Measurements from ENCODE around the gene LMAN1.

Gene LMAN1

DNA sequence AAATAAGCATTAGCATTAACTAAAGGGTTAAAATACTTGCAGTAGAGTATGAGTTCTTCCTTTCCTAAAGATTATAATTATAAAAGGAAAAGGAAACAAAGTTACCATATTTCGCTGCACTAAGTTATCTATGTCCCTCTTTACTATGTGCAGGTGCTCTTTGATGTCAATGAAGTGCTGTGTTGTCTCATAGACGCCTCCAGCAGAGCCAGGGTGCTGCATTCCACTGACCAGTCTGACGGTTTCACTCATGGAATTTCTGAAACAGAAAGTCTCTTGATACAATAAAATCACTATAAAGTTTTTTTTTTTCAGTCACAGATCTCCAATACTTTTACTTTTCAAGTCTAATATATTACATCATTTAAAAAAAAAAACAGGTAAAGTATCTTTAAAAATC lies 26.1 kb downstream of the LMAN1 start:
- TF ChIP-seq, protein P1, sequence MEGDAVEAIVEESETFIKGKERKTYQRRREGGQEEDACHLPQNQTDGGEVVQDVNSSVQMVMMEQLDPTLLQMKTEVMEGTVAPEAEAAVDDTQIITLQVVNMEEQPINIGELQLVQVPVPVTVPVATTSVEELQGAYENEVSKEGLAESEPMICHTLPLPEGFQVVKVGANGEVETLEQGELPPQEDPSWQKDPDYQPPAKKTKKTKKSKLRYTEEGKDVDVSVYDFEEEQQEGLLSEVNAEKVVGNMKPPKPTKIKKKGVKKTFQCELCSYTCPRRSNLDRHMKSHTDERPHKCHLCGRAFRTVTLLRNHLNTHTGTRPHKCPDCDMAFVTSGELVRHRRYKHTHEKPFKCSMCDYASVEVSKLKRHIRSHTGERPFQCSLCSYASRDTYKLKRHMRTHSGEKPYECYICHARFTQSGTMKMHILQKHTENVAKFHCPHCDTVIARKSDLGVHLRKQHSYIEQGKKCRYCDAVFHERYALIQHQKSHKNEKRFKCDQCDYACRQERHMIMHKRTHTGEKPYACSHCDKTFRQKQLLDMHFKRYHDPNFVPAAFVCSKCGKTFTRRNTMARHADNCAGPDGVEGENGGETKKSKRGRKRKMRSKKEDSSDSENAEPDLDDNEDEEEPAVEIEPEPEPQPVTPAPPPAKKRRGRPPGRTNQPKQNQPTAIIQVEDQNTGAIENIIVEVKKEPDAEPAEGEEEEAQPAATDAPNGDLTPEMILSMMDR (IDR thresholded peaks at IDR 0.05; ENCODE audit: borderline replicate concordance, control extremely low read depth, extremely low read depth, insufficient read depth, missing control alignments): no peak
- no peak for DNase-seq (ENCODE audit: low spot score)
- in situ Hi-C loops (cut with MboI; ENCODE audit: low sequenced_read_pairs, unreplicated experiment): no loop called here

DNA sequence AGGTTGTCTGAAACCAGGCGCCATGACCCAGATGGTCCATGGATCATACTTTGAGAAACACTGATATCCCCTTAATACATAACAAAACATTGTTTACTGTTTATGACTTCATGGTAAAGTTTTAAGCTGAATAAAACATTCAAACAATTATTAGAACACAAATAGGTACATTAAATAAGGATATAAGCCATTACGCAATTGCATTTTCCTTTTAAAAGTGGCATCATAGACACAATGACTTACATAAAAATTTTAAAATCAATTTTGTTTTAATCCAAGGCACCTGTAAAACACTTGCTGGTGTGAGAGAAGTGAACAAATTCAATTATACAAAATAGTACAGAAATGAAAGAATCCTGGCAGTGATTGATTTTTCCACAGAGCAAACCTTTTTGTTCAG lies 30.4 kb downstream of the LMAN1 start:
- no peak for DNase-seq (ENCODE audit: low spot score)
- in situ Hi-C loops (cut with MboI; ENCODE audit: low sequenced_read_pairs, unreplicated experiment): no loop called here
- TF ChIP-seq, protein P1 (IDR thresholded peaks at IDR 0.05; ENCODE audit: borderline replicate concordance, control extremely low read depth, extremely low read depth, insufficient read depth, missing control alignments): no peak

DNA sequence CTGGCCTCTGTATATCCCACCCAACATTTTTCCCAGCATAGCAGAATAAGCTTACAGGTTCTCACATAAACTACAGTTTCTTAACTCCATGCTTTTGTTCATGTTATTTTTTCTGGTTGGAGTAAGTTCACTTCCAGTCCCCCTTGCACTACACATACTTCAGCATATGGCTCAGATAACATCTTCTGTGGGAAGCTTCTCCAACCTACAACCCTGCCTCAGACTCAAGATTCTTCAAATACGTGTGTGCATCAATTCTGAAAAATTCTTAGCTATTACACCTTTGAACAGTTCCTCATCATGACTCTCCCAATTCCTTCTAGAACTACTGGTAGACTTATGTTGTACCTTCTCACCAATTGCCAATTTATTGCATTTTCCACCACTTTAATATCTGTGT lies 33.1 kb downstream of the LMAN1 start:
- TF ChIP-seq, protein P1 (IDR thresholded peaks at IDR 0.05; ENCODE audit: borderline replicate concordance, control extremely low read depth, extremely low read depth, insufficient read depth, missing control alignments): no peak
- in situ Hi-C loops (cut with MboI; ENCODE audit: low sequenced_read_pairs, unreplicated experiment): no loop called here
- no peak for DNase-seq (ENCODE audit: low spot score)

DNA sequence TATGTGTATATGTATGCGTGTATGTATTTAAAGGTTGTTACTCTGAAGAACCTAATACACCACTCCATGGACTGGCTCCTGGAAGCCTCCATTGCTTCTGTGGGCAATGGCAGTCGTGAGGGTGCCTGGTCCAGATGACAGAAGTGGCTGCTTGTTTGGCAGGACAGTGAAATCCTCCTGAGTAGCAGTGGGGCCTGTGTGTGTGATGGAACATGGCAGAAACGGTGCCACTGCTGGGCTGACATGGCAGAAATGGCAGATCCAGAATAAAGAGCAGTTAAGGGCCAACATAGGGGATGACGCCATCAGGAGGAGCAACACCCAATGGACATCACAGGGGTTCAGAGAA lies 34.5 kb downstream of the LMAN1 start:
- in situ Hi-C loops (cut with MboI; ENCODE audit: low sequenced_read_pairs, unreplicated experiment): no loop called here
- TF ChIP-seq, protein P1 (IDR thresholded peaks at IDR 0.05; ENCODE audit: borderline replicate concordance, control extremely low read depth, extremely low read depth, insufficient read depth, missing control alignments): no peak
- DNase-seq (ENCODE audit: low spot score): no peak

DNA sequence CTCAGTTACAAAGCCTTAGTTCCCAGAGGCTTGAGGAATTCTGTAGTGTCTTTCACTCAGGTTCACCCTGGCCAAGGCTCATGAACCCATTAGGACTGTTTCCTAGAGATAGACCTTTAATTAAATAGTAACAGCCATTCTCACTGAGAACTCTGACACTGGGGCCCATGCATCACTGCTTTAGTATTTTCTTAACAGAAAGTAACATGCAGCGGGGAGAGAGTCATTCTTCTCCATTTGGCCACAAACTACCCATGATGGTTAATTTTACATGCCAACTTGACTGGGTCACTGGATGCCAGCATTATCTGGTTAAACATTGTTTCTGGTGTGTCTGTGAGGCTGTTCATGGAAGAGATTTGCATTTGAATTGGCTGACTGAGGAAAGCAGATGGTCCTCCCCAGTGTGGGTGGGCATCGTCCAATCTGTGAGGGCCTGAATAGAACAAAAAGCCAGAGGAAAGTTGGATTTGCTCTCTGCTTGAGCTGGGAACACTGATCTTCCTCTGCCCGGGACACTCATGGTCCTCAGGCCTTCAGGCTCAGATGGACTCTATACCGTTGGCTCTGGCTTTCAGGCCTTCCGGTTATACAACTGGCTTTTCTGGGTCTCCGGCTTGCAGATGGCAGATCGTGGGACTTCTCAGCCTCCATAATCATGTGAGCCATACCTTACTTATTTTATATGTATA lies 35.0 kb downstream of the LMAN1 start:
- DNase-seq (ENCODE audit: low spot score): no peak
- in situ Hi-C loops (cut with MboI; ENCODE audit: low sequenced_read_pairs, unreplicated experiment): no loop called here
- TF ChIP-seq, protein P1 (IDR thresholded peaks at IDR 0.05; ENCODE audit: borderline replicate concordance, control extremely low read depth, extremely low read depth, insufficient read depth, missing control alignments): no peak

DNA sequence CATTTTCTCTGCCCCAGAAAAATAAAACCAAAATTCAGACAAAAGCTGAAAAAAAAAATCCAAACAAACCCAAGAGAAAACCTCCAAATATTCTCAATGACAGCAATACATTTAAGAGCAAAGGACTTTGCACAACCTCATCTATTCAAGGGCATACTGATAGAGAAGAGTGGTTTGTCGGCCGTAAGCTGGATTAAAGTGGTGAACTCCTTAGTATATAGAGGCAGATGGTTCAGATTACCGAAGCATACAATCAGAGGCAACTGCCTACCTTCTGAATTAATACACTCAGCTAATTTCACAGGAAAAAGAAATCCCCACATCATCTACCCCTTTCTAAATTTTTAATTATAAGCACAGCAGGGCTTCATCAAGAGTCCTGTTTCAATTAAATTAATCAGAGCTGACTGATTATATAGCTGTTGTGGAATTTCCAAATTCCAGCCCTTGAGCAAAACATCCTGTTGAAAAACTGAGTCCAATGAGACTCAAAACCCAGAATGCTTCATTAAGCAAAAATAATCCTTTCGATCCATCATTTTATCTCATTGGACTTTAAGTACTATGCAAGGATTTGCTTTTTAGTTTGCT lies 40.5 kb downstream of the LMAN1 start, which contains the start of gene CPLX4:
TSS of gene CPLX4 (minus strand) at position 190 of the 591 bp plus-strand sequence. CDS start at position 3, 187 bp downstream.
- in situ Hi-C loops (cut with MboI; ENCODE audit: low sequenced_read_pairs, unreplicated experiment): no loop called here
- no peak for DNase-seq (ENCODE audit: low spot score)
- TF ChIP-seq, protein P1 (IDR thresholded peaks at IDR 0.05; ENCODE audit: borderline replicate concordance, control extremely low read depth, extremely low read depth, insufficient read depth, missing control alignments): no peak

Data from GM13976 (cell line).